Posterior vena cava (tissue), 2 donors: ENCODE measurements around the gene ERI3. TPM values are rescaled to one million over a fixed set of nuclear protein-coding genes. Genes with fewer than 3 reads are reported as not detected.

Experiments used
- DNase-seq: peaks from one replicate; pipeline ENCODE4 v3.0.0-alpha.2; 2020; ENCODE audit warnings: low spot score
- intact Hi-C, 2 donors: fragments of 100-400 bp; cut with DNase I; formaldehyde crosslinking; loops; one replicate each; pipeline versions ENCODE4 v1.14.1 to v1.14.2; 2022 to 2023
- total RNA-seq, 2 donors: library from RNA; stranded (reverse); fragmentation: NEBNext Ultra II Directional; extraction: Animal tissue kit (Norgen Biotek cat#: 25700); gene quantifications; one replicate each; pipeline ENCODE4 v1.2.1, GENCODE V29; 2021
- donor health status: DM: yes; HTN: yes; CAD: no.
- donor health status: DM: yes; HTN: yes; CAD: no.

Gene ERI3
- total RNA-seq, 2 donors from 2014 or later, result 44.5 to 46.9 TPM

DNA sequence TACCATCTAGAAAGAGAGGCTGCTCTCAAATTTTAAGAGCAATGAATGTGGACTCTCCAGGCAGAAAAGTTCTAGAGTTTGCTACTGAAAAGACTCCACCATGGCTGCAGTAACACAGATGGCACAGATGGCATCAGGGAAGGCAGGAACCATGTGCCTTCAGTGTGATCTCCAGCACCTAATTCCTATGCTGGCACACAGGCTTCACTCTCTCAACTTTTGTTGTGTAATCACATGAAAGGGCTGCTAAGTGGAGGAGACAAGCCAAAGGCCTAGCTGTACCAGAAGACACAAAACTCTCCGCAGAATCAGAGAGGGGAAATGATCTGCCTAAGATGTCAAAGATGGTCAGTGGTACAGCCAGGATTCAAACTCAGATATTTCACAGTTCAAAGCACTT, 31.1 kb downstream of the ERI3 start:
- intact Hi-C loops, result no loop called here
- DNase-seq, result no peak

DNA sequence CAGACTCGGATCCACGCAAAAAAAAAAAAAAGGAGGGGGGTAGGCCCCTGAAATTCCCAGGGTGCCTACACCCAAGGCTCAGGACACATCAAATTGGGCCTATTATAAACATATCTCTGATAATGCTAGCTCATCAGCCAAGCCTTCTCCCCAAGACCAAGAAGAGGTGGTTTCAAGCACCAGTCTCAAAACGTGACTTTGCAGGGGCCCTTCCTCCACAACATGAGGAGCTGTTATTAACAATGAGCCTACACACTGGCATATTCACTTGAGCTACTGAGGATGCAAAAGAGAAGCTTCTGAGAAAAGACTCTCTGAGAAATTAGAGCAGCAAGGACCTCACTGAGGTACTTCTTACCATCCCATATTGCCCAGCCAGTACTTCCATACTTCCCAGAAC, 32.7 kb downstream of the ERI3 start:
- intact Hi-C loops, result no loop called here

DNA sequence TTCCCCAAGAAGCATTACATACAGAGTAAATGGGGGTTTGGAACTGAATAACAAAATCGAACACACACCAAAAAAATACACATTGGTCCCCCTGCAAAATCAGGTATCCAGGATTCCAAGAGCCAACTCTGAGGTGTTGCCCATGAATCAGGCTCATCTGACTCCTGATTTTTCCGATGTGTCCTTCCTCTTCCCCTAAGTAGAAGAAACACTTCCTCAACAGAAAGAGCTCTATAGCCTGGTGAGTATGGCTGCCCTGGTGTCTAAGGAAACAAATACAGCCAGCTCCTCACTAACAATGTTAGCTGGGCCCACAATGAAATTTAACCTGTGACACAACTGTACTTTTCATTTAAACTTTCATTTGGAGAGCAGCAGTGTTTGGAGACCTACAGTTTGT, 33.6 kb downstream of the ERI3 start:
- DNase-seq, result no peak
- intact Hi-C loops, result no loop called here

More for the DNA sequence above, 32.7 kb downstream of the ERI3 start:
- DNase-seq, result no peak

DNA sequence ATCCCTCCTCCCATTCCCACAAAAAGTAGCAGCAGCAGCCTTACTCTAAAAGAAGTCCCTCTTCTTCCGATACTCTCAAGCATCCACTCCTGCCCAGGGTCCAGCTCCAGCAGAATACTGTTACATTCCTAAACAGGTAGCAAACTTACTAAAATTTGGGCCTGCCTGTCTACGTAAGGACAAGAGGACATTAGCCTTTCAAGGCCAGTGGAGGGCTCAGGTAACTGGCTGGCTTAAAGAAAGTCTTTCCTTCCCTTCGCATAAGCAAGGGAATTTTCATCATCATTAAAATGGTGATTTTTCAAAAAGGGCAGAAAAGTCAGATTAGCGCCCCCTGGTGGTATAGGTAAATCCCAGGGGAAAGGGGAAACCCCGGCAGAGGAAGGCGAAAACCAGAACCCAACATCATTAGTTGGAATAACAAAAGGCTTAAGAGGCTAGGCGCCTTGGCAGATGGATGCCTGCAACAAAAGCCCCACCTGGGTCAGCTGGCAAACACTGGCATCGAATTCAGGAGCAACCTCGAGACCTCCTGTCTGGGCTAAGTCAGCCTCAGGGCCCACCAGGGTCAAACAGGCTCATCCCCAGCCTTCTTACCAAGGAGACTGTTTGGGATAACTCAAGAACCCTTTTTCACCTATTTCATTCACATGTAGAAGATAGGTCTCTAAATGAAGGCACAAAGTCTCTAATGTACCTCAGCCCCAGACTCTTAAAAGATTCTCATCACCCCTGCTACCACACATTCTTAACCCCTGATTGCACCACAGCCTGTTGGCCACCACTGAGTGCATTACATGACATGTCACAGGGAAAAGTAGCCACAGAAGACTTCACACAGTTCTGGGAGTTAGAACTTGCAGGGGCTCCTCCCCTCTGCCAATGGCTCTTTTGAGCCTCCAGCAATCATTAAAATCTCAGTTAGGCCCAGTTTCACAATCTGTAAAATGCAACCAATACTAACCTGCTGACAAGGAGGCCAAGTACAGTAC, 36.7 kb downstream of the ERI3 start:
- intact Hi-C loops, result loop anchor here in 1 of 2 donors (10.0 kb wide), 1 partner anchor 84 kb away; no protein-coding TSS in a partner anchor

DNA sequence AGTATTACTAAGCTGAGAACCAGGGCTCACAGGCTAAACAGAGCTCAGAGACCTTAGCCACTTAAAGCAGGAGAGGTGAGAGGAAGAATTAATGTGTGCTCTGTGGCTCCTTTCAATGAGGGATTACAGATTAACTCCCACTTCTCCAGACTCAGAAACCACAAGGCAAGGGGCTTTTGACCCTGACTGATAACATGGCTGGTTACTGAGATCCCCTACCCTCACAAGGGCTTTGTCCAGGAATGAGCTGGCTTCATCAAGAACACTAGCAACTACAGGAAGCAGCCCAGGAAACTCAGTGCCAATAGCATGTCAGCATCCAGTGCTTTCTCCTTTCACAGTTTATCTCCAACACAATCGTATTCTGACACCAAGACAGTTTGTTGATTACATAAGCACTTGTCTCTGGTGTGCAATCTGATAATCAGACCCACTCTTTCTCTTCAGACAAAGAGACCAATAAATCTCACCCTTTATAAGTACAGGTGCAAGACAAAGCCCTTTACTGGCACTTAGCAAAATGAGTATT, 38.8 kb downstream of the ERI3 start:
- no peak for DNase-seq
- intact Hi-C loops, result loop anchor here in 1 of 2 donors (10.0 kb wide), 1 partner anchor 81 kb away; no protein-coding TSS in a partner anchor

More for the DNA sequence above, 36.7 kb downstream of the ERI3 start:
- no peak for DNase-seq

DNA sequence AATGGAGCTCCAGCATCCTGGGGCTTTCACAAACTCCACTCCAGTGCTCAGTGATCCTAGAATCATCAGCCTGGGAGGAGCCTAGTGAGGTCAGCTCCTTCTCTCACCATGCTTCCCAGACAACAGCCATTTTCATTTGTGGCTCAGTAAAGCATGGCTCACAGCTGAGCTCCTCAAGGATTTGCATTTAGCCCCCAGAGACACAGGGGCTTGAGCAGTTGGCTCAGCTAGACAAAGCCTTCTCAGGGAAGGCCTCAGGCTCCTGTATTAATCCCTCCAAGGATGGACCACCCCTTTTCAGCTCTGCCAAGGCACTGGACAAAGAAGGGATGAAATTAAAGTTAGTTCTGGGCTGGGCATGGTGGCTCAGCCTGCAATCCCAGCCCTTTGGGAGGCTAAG, 39.5 kb downstream of the ERI3 start:
- DNase-seq, result no peak
- intact Hi-C loops, result loop anchor here in 1 of 2 donors (10.0 kb wide), 1 partner anchor 81 kb away; no protein-coding TSS in a partner anchor

DNA sequence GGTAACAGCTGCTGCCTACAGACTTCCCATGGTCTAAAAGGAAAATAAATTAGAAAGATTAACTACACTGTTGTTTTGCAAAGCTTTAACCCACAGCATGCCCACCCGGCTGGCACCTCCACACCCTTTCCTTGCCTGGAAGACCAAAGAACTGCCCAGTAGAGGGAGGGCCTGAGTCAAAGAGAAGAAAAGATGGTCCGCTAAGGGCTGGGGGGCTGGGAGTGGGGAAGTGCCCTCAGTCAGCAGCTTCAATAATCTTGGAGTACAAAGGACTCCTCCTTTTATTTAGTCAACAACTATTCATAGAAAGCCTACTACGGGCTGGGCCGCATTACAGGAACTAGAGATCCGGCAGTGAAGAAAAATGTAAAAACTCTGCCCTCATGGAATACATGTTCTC, 40.6 kb downstream of the ERI3 start:
- intact Hi-C loops, result loop anchor here in 1 of 2 donors (10.0 kb wide), 1 partner anchor 80 kb away; no protein-coding TSS in a partner anchor
- DNase-seq, result no peak

DNA sequence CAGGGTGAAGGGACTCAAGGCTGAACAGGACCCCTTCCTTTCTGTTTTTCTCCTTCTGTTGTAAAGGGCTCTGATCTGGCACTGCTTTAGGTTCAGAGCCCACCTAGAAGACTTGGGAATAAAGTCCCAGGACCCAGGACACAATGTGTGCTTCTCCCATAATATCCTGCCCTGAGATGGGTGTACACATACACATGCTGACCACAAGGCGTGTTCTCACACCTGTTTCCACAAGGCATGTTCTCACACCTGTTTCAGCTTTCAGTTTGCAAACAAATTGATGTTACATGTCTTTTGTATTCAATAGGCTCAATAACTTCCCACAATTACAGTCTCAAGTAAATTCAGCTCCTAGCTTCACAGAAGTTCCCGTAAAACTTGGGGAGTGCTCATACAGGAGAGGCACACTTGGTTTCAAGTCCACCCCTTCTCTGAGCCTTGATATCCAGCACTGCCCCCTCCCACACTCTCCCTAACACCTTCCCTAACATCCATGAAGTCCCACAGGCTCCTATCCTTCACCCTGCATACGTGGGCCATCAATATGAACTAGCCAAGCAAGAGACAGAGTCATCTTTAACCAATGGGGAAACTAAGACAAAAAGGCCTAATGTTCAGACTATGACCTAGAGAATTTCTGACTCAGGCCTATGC, 41.7 kb downstream of the ERI3 start:
- DNase-seq, result no peak
- intact Hi-C loops, result loop anchor here in 1 of 2 donors (10.0 kb wide), 1 partner anchor 79 kb away; no protein-coding TSS in a partner anchor

DNA sequence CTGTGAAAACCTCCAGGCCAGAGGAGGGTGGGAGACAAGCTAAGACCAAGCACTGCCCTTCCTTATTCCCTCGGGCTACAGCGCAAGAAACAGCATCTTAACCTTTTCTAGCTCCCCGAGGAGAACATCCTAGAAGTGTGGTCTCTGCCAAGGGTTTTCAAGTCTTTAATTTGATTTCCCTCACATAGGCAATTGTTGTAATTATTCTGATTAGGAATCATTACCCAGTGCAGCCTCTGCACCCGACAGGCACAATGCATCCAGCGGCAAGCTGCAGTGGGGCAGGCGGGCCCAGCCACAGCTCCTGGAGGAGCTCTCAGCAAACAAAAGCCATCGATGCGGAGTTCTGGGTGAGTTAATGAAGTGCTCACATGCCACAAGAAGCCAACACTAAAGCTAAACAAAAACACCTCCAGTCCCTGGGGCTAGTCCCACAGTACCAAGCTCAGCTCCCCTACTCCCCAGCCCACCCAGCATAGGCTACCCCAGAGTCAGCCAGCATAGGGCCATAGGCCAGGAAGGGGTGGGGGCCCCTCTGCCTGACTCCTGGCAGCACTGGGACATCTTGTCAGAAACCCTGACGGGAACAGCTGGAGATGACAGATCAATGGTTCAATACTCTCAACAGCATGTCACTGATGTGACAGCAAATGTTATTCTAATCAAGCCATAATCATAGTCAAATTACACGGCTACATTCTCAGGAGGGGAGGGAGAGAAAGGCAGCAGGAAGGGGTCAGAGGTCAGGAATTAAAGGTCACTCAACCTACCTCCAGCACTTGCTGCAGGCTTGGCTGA, 42.5 kb downstream of the ERI3 start:
- intact Hi-C loops, result loop anchor here in 1 of 2 donors (10.0 kb wide), 1 partner anchor 78 kb away; no protein-coding TSS in a partner anchor
- peak; percentile 11 for DNase-seq

DNA sequence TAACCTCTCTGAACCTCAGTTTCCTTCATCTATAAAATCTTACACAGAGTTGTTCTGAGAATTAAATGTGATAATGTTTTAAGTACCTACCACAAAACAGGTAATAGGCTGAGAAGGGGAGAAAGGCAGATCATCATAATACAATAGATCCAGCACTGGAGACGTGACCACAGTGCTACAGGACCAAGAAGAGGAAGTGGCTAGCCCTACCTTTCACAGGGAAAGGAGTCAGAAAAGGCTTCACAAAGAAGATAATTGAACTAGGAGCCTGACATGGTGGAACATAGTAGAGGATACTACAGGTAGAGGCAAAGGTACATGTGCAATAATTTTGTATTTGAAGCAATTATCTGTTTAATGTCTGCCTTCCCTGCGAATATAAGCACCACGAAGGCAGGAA, 45.1 kb downstream of the ERI3 start:
- intact Hi-C loops, result loop anchor here in 1 of 2 donors (10.0 kb wide), 1 partner anchor 75 kb away; no protein-coding TSS in a partner anchor
- no peak for DNase-seq

DNA sequence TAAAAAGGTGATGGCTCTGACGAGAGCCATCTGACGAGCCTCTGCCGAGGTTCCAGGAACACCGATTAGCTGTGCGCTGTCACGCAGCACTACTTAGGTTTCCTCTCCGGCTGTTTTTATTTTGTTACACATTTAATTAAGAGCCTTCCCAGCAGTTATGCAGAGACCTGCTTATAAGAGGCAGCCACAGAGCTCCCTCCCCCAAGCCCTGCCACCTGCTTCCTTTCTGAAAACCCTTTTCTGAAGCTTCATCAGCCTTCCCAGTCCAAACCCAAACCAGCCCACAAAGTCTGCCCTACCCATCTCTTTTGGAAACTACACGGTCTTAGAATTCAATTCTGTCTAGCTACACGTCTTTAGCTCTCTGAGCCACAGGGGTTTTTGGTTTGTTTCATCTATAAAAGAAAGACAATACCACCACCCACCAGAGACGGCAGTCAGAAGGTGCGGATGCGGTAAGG, 49.1 kb downstream of the ERI3 start:
- no peak for DNase-seq
- intact Hi-C loops, result no loop called here

DNA sequence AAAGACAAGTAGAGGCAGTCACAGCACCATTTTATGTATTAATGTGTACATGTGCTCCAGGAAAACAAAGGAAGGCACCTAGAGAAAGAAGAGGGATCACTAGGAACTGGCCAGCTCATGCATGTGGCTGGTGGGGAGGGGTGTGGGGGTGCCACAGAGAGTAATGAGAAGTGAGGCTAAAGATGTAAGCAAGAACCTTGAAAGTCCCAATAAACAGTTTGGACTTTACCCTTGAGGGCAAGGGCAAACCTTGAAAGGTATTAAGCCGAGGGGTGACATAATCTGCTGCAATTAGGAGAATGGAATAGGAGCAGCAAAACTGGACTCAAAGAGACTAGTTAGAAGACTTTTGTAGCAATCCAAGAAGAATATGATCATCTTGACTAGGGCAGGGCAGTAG, 51.5 kb downstream of the ERI3 start:
- intact Hi-C loops, result no loop called here
- no peak for DNase-seq

DNA sequence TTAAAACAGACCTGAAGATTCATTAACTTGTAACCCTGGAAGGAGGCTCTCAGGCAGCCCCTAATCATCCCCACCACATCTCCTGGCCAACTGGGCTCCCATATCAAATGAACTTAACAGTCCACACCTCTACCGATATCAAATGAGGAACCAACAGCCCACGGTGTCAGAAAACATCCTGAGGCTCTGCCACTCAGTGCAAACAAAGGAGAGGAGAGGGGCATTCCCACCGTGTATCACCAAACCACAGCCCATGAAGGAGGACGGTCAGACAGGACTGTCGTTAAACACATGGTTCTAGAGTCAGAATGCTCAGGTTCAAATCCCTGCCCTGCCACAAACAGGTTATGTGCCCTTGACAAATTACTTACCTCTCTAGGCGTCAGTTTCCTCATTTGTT, 52.5 kb downstream of the ERI3 start:
- DNase-seq, result no peak
- intact Hi-C loops, result no loop called here

DNA sequence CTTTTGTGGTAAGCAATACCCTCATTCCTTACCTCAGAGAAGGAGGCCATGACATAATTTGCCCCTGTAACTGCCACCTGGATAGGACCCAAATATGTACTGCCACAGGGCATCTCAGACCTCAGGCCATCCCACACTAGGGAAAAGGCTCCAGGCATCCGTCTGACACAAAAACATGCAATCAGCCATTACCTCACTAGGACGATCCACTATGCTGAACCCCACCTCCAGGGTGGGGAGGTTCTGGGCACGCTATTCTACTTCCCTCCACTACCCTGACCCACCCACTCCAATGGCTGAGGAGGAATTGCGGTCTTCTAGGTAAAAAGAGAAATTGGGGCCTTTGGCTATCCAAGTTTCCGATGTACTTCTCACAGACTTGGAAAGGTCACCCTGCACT, 53.6 kb downstream of the ERI3 start:
- intact Hi-C loops, result no loop called here
- DNase-seq, result no peak

DNA sequence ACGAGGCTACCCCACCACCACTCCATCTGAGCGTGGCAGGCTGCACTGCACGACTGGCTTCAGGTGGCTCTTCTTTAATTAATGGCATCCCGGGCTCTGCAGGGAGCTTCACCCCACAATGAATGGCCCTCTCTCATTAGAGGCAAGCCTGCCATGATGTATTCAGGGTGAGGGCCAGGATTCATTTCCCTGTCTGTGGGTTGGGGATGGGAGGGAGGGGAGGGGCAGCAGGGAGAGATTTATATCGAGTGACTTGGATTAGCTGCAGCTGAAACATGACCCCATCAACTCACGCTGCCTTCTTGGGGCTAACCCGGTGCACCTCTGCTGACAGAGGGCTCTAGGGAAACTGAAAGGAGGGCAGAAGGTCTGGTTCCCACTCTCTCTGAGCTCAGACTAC, 54.2 kb downstream of the ERI3 start:
- intact Hi-C loops, result no loop called here
- no peak for DNase-seq

DNA sequence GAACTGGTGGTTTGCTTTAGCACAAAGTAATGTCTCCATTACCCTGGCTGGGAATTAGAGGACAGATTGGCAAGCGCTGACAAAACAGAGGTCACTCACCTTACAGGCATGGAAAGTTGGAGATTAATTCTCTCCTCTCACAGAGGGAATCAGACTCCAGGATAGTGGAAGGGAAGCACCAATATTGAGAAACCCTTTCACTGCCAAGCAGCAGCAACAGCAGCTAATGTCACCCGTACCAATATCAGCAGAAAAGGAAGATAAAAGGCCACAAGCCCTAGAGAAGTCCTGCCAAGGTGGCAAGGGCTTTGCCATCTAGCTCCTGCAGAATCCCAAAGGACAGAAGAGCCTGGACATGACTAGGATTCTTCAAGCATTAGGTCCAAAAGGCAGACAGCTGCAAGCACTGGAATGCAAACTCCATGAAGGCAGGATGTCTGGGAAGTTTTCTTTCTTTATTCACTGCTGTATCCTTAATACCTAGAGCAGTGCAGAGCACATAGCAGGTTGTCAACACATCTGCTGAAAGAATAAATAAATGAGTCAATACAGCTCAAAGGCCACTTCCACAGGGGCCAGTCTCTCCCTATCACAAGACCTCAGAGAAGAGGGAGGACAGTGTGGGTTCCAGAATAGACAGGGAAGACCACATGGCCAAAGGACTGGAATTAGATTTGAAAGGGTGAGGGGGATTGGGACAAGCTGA, 57.2 kb downstream of the ERI3 start:
- intact Hi-C loops, result loop anchor here in 1 of 2 donors (2.0 kb wide), 1 partner anchor 79 kb away; no protein-coding TSS in a partner anchor

DNA sequence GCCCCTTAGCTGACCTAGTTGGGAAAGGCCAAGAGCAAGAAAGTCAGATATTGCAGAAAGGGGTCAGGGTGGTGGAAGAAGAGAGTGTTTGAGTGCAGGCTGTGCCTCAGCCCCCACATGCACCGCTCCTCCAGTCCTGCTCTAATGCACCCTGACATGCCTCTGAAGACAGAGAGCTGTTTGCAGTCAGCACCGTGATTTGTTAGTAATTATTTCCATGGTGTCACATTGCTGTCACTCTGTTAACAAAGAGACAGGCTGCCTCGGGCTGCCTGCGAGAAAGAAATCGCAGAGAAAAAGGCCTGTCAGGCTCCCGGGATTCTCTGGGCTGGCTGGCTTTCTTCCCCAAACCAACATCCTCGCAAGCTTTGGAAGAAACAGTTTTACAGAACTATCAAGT, 58.3 kb downstream of the ERI3 start:
- intact Hi-C loops, result loop anchor here in 1 of 2 donors (2.0 kb wide), 1 partner anchor 78 kb away; no protein-coding TSS in a partner anchor
- DNase-seq, result no peak

More for the DNA sequence above, 57.2 kb downstream of the ERI3 start:
- DNase-seq, result no peak

DNA sequence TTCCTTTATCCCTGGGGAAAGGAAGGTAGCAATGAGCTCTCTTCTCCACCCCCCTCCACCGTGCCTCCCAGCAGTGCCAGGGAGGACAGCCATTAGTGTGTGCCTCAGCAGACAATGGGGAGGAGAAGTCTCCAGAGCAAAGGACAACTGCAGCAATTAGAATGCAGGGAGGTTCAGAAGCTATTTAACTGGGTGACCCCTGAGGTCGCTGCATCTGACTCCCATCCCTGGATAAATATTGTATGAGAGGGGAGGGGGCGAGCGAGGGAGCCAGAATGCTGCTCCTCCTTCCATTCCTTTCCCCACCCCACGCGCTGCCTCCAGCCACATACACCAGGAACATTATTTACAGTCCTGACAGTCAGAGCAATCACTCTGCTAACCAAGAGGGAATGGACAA, 59.0 kb downstream of the ERI3 start:
- DNase-seq, result peak; percentile 44
- intact Hi-C loops, result loop anchor here in 1 of 2 donors (2.0 kb wide), 1 partner anchor 77 kb away; no protein-coding TSS in a partner anchor
